GM15510 (cell line): ENCODE data around the gene TMEM165.

Source experiments
- POLR2A ChIP-seq: IDR thresholded peaks from 3 replicates; pipeline ENCODE4 v1.6.1; 2011; ENCODE audit warnings: borderline replicate concordance; ENCODE audit not compliant: insufficient read length; ENCODE audit errors: extremely low read depth

Gene TMEM165, protein sequence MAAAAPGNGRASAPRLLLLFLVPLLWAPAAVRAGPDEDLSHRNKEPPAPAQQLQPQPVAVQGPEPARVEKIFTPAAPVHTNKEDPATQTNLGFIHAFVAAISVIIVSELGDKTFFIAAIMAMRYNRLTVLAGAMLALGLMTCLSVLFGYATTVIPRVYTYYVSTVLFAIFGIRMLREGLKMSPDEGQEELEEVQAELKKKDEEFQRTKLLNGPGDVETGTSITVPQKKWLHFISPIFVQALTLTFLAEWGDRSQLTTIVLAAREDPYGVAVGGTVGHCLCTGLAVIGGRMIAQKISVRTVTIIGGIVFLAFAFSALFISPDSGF

DNA sequence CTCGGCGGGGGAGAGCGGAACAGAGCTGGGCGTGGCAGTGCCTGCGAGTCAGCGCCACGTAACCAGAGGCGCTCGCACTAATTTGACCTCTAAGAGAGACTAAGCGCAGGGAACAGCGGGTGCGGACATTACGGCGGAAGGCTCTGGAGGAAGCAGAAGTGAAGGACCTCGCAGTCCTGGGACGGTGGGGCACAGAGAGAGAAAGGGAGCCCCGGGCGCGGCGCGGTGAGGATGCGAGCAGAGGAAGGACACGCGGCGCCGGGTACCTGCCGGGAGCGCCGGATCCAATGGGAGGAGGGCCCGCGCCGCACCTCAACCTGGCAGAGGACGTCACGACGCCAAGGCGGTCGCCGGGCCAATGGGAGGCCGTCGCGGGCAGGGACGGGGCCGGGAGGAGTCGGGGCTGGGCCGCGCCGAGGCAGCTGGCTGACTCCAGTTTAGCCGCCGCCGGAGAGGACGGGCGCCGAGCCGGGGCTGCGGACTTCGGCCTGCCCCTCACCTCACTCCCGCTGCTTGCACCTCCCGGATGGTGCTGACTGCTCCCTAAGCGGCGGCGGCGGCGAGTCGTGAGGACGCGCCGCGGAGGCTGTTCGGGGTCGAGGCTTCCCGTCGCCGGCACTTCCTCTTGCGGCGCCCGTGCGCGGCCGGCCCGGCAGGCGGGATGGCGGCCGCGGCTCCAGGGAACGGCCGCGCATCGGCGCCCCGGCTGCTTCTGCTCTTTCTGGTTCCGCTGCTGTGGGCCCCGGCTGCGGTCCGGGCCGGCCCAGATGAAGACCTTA, at the start of gene TMEM165:
Gene TMEM165, plus strand, starts transcription at position 429 of the 779 bp plus-strand sequence. Its CDS starts 233 bp downstream, at position 662.
- TF ChIP-seq POLR2A = peak; percentile 99

DNA sequence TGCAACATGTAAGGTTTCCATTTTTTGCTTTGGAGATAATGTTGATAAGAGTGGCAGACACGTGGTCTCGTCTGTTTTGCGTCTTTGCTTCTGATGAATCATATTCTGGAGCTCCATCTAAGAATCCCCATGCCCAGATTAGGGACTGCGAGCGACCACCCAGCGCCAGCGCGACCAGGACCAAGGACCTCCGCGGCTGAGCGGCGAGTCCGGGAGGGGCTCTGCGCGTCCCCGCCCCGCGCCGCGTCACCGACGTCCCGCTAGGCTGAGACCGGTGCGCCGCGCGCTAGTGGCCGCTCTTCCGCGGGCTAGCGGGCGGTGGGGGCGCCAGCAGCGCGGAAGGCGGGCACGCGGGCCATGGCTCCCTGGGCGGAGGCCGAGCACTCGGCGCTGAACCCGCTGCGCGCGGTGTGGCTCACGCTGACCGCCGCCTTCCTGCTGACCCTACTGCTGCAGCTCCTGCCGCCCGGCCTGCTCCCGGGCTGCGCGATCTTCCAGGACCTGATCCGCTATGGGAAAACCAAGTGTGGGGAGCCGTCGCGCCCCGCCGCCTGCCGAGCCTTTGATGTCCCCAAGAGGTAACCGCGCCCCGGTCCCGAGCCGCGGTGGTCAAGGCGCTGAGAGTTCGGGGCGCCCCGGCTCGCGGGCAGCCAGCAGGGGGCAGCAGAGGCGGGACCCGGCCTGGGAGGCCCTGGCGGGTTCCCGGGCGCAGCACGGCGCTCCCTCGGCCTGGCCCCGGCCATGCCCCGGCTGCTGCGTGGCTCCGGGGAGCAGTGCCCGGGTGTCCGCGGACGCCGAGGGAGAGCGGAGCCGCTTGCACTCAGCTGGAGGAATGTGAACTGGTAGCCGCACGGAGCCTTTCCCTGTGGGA, 49.5 kb upstream of the TMEM165 start, which contains the start of gene SRD5A3:
Gene SRD5A3, plus strand, starts transcription at position 263 of the 871 bp plus-strand sequence. Its CDS starts 95 bp downstream, at position 358.
- TF ChIP-seq POLR2A = peak; percentile 77

DNA sequence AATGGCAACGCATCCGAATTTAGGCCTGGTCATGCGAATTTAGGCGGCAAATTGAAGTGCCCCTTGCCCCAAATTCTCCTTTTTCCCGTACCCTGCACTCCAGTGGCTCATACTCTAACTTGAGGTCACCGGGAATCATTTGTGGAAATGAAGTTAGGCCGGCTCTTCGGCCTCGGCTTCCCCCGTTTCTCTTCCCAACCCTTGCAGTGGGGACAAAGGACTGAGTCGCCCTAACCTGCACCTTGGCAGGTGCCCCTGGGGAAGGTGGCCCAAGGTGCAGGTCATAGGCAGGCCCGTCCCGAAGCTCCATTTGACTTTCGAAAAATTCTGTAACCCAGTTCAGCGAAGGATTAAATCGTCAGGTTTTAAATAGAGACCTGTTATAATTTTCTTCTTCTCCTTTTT, 48.9 kb upstream of the TMEM165 start:
- TF ChIP-seq POLR2A = no peak

DNA sequence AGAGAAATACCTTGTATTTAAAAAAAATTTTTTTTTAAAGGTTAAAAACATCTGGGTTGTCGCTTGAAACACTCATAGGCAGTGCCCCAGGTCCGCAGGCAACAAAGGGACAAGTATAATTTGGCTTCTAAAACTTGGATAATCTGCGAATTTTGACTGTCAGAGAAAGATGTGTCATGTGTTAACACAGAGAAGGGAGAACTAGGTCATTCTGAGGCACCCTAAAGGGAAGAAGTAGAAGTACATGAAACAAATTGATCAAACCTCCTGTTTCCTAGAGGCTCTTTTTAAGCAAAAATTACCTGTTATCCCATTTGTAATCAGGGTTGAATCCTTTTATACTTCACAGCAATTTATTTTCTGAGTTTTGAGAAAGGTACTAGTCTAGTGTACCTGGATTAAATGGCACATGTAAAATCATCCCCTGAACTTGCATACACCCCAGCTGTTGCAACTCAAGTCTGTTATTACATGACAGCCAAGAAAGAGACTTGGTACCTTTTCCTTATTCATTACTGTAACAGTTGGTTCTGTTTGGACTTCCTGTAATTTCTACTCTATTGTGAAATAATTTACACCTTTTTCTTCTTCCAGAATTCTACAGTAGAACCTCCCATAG, 48.0 kb upstream of the TMEM165 start:
- no peak for TF ChIP-seq POLR2A

DNA sequence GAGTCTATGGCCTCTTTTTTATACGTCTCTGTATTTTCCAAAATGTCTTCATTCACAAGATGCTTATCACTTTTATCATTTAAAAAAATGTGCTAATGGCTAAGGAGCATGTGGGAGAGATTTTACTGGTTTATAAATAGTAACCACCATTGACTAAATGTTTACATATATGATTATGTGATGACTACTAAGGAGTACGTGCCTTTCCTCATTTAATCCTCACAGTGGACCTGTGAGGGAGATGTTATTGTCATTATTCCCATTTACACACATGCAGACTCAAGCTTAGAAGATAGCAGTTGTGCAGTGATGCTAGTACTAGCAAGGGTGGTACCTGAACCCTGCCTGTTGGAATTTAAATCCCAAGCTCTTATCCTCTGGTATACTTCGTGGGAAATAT, 47.3 kb upstream of the TMEM165 start:
- no peak for TF ChIP-seq POLR2A

DNA sequence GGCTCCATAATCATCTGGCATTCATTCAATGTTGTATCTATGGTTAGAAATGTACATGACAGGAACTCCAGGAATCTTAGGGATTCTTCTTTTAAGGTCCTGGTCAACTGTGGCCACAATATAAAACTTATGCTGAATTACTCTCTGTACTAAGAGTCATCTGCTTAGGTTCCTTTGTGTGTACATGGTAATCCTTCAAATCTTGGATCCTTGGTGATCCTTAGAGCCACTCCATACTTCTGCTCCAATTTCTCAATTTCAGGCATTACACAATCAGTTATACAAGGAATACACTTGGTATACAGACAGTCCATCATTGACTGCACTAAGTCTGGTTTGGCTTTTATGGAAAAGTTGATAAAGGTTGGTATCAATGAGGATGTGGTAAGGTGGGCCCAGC, 43.9 kb upstream of the TMEM165 start:
- no peak for TF ChIP-seq POLR2A

DNA sequence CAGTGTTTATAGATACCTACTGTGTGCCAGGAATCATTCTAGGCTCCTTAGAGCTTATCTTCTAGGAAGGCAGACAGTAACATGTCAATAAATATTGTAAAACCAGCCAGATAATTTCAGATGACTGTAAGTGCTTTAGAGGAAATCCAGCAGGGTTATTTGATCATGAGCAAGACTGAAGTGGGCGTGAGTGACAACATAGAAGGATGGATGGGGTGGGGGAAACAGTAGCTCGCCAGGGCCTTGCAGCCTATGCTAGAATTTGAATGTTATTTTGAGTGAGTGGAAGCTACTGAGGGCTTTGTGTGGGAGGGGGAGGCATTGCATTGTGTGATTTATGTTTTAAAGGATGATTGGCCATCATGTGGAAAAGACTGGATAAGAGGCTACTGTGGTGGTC, 43.0 kb upstream of the TMEM165 start:
- no peak for TF ChIP-seq POLR2A

DNA sequence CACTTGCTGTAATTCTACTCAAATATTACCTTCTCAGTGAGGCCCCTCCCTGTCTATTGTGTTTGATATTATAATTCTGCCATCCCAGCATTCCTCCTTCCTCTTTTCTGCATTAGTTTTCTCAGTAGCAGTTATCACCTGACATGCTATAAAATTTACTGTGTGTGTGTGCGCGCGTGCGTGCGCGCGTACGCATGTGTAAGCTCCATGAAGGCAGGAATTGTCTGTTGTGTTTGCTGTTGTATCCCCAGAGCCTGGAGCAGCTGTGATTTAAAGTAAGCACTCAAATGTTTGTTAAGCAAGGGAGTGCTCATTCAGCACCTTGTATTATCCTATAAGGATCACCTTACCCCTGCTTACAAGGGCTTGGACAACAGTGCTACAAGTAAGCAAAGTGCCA, 41.1 kb upstream of the TMEM165 start:
- TF ChIP-seq POLR2A = no peak

DNA sequence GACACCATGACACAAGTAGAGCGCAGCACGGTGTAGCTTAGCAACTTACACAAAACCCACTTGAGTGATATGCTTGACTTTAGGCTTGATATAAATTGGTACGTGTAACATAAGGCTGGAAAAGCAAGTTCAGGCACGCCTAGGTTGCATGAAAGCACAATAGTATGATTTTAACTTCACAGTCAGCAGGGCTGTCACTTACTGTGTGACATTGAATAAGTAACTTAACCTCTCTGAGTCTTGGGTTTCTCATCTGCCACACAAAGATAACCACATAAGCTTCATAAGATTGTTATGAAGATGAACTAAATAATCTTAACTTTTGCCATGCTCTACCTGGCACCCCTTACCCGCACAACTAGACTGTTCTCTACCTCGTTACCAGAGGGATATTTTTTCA, 40.2 kb upstream of the TMEM165 start:
- TF ChIP-seq POLR2A = no peak

DNA sequence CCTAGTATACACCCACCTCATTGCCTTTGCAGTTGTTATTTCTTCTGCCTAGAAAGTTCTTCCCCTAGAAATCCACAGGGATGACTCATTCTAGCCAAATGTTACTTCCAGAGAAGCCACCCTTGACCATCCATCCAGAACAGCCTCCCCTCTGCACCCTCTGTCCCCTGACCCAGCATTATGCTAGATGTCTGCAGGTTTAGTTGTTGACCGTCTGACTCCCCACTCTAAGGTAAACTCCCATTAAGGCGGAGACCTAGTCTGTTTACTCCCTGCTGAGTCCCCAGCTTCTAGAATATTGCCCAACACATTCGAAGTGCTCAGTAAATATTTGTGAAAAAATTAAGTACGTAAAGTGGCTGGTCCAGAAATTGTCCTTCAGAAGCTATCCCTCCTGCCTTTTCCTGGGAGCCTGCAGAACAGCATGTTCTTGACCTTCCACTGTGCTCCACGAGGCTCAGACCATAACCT, 38.7 kb upstream of the TMEM165 start:
- no peak for TF ChIP-seq POLR2A

DNA sequence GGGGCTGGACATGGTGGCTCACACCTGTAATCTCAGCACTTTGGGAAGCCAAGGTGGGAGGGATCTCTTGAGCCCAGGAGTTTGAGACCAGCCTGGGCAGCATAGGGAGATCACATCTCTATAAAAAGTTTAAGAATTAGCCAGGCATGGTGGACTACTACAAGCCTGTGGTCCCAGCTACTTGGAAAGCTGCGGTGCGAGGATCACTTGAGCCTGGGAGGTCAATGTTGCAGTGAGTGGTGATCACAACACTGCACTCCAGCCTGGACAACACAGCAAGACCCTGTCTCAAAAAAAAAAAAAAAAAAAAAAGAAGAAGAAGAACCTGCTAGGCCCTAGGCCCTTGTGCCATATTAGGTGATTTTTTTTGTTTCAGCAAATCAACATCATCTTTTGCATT, 37.5 kb upstream of the TMEM165 start:
- no peak for TF ChIP-seq POLR2A

DNA sequence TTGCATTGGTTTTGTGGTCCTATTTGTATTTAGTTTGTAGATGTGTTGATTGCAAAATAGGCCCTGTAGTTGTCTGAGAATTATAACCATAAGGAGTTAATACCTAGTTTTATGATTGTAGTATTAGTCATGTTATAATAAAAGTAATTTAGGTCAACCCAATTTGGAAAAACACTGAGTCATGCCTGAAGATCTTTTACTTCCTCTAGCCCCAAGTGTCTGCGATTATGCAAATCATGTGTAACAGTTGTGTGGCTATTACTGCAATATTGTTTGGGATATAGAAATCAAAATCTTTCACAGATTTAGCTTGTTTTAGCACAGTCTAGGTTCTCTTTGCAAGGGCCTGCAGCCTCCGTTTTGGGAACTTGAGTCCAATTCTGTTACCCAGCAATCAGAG, 37.1 kb upstream of the TMEM165 start:
- no peak for TF ChIP-seq POLR2A

DNA sequence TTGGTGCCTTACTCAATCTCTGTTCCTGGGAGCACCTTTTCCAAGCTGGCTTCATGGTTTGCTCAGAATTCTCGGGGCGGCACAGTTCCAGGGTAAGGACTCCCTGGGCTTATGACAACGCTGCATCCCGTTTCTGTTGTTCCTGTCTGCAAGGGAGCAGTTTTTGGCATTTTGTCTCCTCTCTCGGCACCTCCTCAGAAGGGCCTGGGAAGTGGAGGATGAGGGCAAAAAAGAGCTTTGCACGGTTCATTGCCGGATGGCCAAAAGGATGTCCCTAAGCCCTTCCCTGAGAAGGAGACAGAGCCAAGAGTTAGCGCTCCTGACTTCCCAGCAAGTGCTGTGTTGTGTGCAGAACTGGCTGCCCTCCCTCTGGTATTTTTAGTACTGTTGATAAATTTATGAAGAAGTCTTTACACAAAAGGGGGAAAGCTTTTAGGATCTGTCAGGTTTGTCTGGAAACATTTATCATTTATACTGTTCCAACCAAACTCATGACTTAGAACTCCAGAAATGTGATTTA, 36.3 kb upstream of the TMEM165 start:
- no peak for TF ChIP-seq POLR2A
